GM18502 (cell line): ENCODE results near the gene NKPD1.
"Not testable (repeated sequence)": the region's sequence is repeated elsewhere in the genome, so short reads cannot be mapped to it uniquely, and the experiment has no call there.

Experiments used
- ATAC-seq: cut with Tn5 transposase; IDR thresholded peaks from one replicate; pipeline ENCODE4 v1.9.1; 2021; ENCODE audit warnings: mild to moderate bottlenecking; ENCODE audit not compliant: unreplicated experiment, poor library complexity

The NKPD1 gene

GRCh38 chr19:45121827-45122345, 38.9 kb downstream of the NKPD1 start:
- no peak for ATAC-seq

GRCh38 chr19:45119582-45119981, 41.2 kb downstream of the NKPD1 start:
- no peak for ATAC-seq

- not testable (repeated sequence) for ATAC-seq
Measured at GRCh38 chr19:45118591-45119355, 42.0 kb downstream of the NKPD1 start.

- ATAC-seq = no peak
Measured at GRCh38 chr19:45118106-45118505, 42.7 kb downstream of the NKPD1 start.

GRCh38 chr19:45117671-45118070, 43.1 kb downstream of the NKPD1 start:
- no peak for ATAC-seq

- ATAC-seq = no peak
Measured at GRCh38 chr19:45117167-45117594, 43.6 kb downstream of the NKPD1 start.

GRCh38 chr19:45115809-45116615, 44.8 kb downstream of the NKPD1 start:
- no peak for ATAC-seq

GRCh38 chr19:45114116-45114515, 46.7 kb downstream of the NKPD1 start:
- ATAC-seq = no peak

- ATAC-seq = no peak
Measured at GRCh38 chr19:45113628-45114027, 47.2 kb downstream of the NKPD1 start.

GRCh38 chr19:45112111-45112827, 48.5 kb downstream of the NKPD1 start:
- no peak for ATAC-seq
